ENCODE data around the gene PAX5. TPM values are rescaled to one million over a fixed set of nuclear protein-coding genes. Genes with fewer than 3 reads are reported as not detected.

Gene PAX5
- polyA plus RNA-seq, 3 donors, result 0.03 to 0.15 TPM; not detected in 1

DNA sequence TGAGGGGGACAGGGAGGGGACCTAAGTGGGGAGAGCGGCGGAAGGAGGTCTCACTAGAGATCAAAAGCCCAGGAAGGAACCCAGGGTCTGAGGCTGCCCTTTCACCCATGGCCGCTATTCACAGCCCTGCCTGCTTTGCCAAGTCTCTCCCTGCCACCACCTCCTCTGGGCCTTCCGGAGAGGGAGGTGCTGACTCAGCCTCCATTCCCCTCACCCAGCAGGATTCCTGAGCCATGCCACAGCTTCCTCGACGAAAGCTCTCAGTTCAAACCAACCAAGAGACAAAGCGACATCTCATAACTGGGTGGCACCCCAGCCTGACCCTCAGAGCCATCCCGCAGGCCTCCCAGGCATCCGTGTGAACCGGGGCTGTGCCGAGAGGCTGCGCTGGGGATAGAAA, 36.7 kb downstream of the PAX5 start:
- intact Hi-C loops (cut with micrococcal nuclease), result no loop called here
- Mint-ChIP-seq H3K4me3 (no peak overlapping the region), H3K27me3 (ENCODE audit: low read depth in 3 of 3) (peaks cover 36 to 51% (median 38%) of the 10 kb centered on the region in 3 donors)

DNA sequence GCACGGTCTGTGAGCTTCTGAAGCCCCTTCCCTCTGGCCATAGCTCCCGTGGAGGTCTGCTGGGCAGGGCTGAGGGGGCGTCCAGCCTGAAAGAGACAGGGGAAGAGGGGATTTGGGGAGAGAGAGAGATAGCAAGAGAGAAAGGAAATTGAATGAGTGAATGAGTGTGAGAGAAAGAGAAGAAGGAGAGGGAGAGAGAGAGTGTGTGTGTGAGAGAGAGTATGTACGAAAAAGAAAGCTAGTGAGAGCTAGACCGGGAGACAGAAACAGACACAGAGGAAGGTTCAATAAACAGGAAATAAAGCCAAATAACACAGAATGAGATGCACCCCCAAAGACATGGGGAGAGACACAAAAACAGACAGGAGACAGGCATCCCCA, 37.4 kb downstream of the PAX5 start:
- no peak overlapping the region for H2AFZ ChIP-seq (ENCODE audit: insufficient read depth, low read depth, low read length, poor library complexity, severe bottlenecking)
- intact Hi-C loops (cut with micrococcal nuclease), result no loop called here
- peaks cover 0 to 21% of the 10 kb centered on the region in 2 donors for H3K27me3 ChIP-seq (ENCODE audit: control insufficient read depth in 2 of 2, insufficient read depth in 2 of 2, low read length in 2 of 2)
- no peaks in the 10 kb centered on the region for H4K20me1 ChIP-seq (ENCODE audit: insufficient read depth, low read length)
- H3K4me1 ChIP-seq (ENCODE audit: control insufficient read depth in 1 of 2, insufficient read depth in 2 of 2, low read length in 2 of 2), result no peaks in the 10 kb centered on the region
- Mint-ChIP-seq H3K36me3 (peaks cover 0 to 1% of the 10 kb centered on the region in 2 donors), H3K27me3 (ENCODE audit: low read depth in 3 of 3) (peaks cover 33 to 49% (median 34%) of the 10 kb centered on the region in 3 donors), H3K27ac (no peak overlapping the region), H3K4me3 (no peak overlapping the region), H3K4me1 (peaks cover 5% of the 10 kb centered on the region), H3K9me3 (peaks cover 1 to 4% (median 2%) of the 10 kb centered on the region in 7 donors)
- 83% methylated on average over 3 of the region's 5 CpGs for WGBS (ENCODE audit: insufficient coverage)
- H3K4me2 ChIP-seq (replicated peaks; ENCODE audit: extremely low read depth, low read length, poor library complexity, severe bottlenecking), result no peak overlapping the region
- H3K9ac ChIP-seq (ENCODE audit: insufficient read depth, low read length, poor library complexity, severe bottlenecking), result no peak overlapping the region
- no peaks in the 10 kb centered on the region for H3K36me3 ChIP-seq (replicated peaks in 1 of 2; ENCODE audit: control insufficient read depth in 1 of 2, insufficient read depth in 2 of 2, low read length in 2 of 2)
- H3K9me3 ChIP-seq (replicated peaks in 1 of 2; ENCODE audit: control insufficient read depth in 1 of 2, insufficient read depth in 1 of 2, low read length in 2 of 2), result peaks cover under 1 to 1% of the 10 kb centered on the region in 2 donors
- no peak overlapping the region for H3K4me3 ChIP-seq (replicated peaks in 1 of 3; ENCODE audit: low read depth in 2 of 3, low read length in 3 of 3)
- H3K27ac ChIP-seq (ENCODE audit: low read depth in 1 of 2, low read length in 2 of 2), result no peak overlapping the region
- TF ChIP-seq, protein P1, sequence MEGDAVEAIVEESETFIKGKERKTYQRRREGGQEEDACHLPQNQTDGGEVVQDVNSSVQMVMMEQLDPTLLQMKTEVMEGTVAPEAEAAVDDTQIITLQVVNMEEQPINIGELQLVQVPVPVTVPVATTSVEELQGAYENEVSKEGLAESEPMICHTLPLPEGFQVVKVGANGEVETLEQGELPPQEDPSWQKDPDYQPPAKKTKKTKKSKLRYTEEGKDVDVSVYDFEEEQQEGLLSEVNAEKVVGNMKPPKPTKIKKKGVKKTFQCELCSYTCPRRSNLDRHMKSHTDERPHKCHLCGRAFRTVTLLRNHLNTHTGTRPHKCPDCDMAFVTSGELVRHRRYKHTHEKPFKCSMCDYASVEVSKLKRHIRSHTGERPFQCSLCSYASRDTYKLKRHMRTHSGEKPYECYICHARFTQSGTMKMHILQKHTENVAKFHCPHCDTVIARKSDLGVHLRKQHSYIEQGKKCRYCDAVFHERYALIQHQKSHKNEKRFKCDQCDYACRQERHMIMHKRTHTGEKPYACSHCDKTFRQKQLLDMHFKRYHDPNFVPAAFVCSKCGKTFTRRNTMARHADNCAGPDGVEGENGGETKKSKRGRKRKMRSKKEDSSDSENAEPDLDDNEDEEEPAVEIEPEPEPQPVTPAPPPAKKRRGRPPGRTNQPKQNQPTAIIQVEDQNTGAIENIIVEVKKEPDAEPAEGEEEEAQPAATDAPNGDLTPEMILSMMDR (IDR thresholded peaks at IDR 0.05), result no peak
- H3K79me2 ChIP-seq (ENCODE audit: insufficient read depth, low read length), result no peaks in the 10 kb centered on the region
- DNase-seq, result no peak

More for the DNA sequence above, 36.7 kb downstream of the PAX5 start:
- H3K27me3 ChIP-seq (ENCODE audit: control insufficient read depth in 2 of 2, insufficient read depth in 2 of 2, low read length in 2 of 2), result peaks cover 4 to 28% of the 10 kb centered on the region in 2 donors
- 95% methylated on average over 7 of the region's 12 CpGs for WGBS (ENCODE audit: insufficient coverage)
- no peak overlapping the region for H3K27ac ChIP-seq (ENCODE audit: low read depth in 1 of 2, low read length in 2 of 2)
- peaks cover 0 to 5% of the 10 kb centered on the region in 2 donors for H3K9me3 ChIP-seq (replicated peaks in 1 of 2; ENCODE audit: control insufficient read depth in 1 of 2, insufficient read depth in 1 of 2, low read length in 2 of 2)
- H3K4me2 ChIP-seq (replicated peaks; ENCODE audit: extremely low read depth, low read length, poor library complexity, severe bottlenecking), result no peak overlapping the region
- H3K4me1 ChIP-seq (ENCODE audit: control insufficient read depth in 1 of 2, insufficient read depth in 2 of 2, low read length in 2 of 2), result no peaks in the 10 kb centered on the region
- H3K27ac Mint-ChIP-seq, result peak overlapping the region in 1 of 7 donors; percentile 72
- H3K9me3 Mint-ChIP-seq, result peaks cover 0 to 3% (median 0%) of the 10 kb centered on the region in 7 donors
- no peaks in the 10 kb centered on the region for H3K36me3 Mint-ChIP-seq
- no peak overlapping the region for H3K9ac ChIP-seq (ENCODE audit: insufficient read depth, low read length, poor library complexity, severe bottlenecking)
- no peaks in the 10 kb centered on the region for H4K20me1 ChIP-seq (ENCODE audit: insufficient read depth, low read length)
- no peak overlapping the region for H2AFZ ChIP-seq (ENCODE audit: insufficient read depth, low read depth, low read length, poor library complexity, severe bottlenecking)
- no peaks in the 10 kb centered on the region for H3K36me3 ChIP-seq (replicated peaks in 1 of 2; ENCODE audit: control insufficient read depth in 1 of 2, insufficient read depth in 2 of 2, low read length in 2 of 2)
- peaks cover 5% of the 10 kb centered on the region for H3K4me1 Mint-ChIP-seq
- TF ChIP-seq, protein P1 (IDR thresholded peaks at IDR 0.05), result no peak
- H3K4me3 ChIP-seq (replicated peaks in 1 of 3; ENCODE audit: low read depth in 2 of 3, low read length in 3 of 3), result no peak overlapping the region
- no peaks in the 10 kb centered on the region for H3K79me2 ChIP-seq (ENCODE audit: insufficient read depth, low read length)
- no peak for DNase-seq
